ENCODE measurements around the gene FKBP2. TPM values are rescaled to one million over a fixed set of nuclear protein-coding genes. Genes with fewer than 3 reads are reported as not detected.

The FKBP2 gene
- total RNA-seq, 8 experiments from 2014 or later, result 61.8 to 156 (median 85.0) TPM

- Histone ChIP-seq H3K4me3 (no peak overlapping the region), H3K4me1 (replicated peaks in 1 of 2) (peaks cover 0 to 8% of the 10 kb centered on the region in 2 donors), H3K27ac (peak overlapping the region in 1 of 2 donors; percentile 68)
- ATAC-seq (replicated peaks in 6 of 8), result peak in 3 of 8 experiments; percentile 2 to 6 (median 4)
- in situ Hi-C loops (cut with MboI; ENCODE audit: low pct_unique_long_range_greater_than_20kb in 2 of 9, low sequenced_read_pairs in 9 of 9, unreplicated experiment in 9 of 9), result no loop called here
- WGBS, 10 experiments, result 73 to 100% (median 88%) methylated on average over 1 to 4 of the region's 23 CpGs; no CpG with 5 or more reads in 6 of the 10 experiments
Measured at GRCh38 chr11:64208086-64208795, 32.7 kb upstream of the FKBP2 start.

GRCh38 chr11:64208796-64209562 is 31.9 kb upstream of the FKBP2 start:
- in situ Hi-C loops (cut with MboI; ENCODE audit: low pct_unique_long_range_greater_than_20kb in 2 of 9, low sequenced_read_pairs in 9 of 9, unreplicated experiment in 9 of 9), result no loop called here
- Histone ChIP-seq H3K4me3 (no peak overlapping the region), H3K27ac (no peak overlapping the region), H3K4me1 (replicated peaks in 1 of 2) (peaks cover 0 to 8% of the 10 kb centered on the region in 2 donors)
- WGBS, 10 experiments, result 66 to 100% (median 81%) methylated on average over 2 to 11 of the region's 18 CpGs; no CpG with 5 or more reads in 4 of the 10 experiments
- ATAC-seq (replicated peaks in 6 of 8), result no peak

DNA sequence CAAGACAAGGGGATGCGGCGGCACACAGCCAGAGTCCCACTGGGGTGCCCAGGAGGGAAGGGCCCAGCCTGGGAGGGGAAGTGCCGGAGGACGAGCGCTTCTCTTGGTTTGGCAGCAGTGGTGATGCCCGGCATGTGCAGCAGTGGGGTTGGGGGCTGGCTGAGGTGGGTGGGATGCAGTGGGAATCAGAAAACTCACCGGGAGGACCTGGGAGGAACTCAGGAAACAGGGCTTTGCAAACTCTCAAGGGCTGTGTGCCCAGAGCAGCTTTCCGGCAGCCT is 31.4 kb upstream of the FKBP2 start:
- no peak overlapping the region for H3K27ac ChIP-seq
- H3K4me1 ChIP-seq (replicated peaks in 1 of 2), result peaks cover 0 to 8% of the 10 kb centered on the region in 2 donors
- in situ Hi-C loops (cut with MboI; ENCODE audit: low pct_unique_long_range_greater_than_20kb in 2 of 9, low sequenced_read_pairs in 9 of 9, unreplicated experiment in 9 of 9), result no loop called here
- WGBS, 10 experiments, result 83 to 100% methylated on average over 1 to 3 of the region's 8 CpGs; no CpG with 5 or more reads in 8 of the 10 experiments
- no peak overlapping the region for H3K4me3 ChIP-seq
- ATAC-seq (replicated peaks in 6 of 8), result no peak

DNA sequence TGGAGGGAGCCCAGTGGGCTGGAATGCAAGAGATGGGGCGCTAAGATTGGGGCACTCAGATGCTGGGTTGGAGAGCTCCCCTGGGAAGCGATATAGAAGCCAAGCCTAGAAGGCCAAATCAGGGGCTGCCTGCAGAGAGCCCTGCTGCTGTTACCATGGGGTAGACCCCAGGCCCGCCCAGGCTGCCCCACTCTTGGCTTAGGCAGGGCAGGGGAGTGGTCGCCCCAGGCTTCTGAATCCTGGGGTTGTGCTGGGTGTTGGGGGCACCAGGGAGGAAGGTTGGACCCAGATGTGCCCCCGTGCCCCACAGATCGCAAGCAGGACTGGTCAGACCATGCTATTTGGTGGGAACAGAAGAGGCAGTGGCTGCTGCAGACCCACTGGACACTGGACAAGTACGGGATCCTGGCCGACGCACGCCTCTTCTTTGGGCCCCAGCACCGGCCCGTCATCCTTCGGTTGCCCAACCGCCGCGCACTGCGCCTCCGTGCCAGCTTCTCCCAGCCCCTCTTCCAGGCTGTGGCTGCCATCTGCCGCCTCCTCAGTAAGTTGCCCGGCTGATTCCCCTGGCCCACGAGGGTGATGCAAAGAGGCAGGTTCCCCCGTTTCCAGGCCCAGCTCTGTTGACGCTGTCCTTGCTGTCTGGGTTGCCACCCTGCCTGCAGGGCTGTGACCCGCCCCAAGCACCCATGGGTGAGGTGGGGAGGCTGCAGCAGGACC is 30.4 kb upstream of the FKBP2 start:
- no peak for ATAC-seq (replicated peaks in 6 of 8)
- in situ Hi-C loops (cut with MboI; ENCODE audit: low pct_unique_long_range_greater_than_20kb in 2 of 9, low sequenced_read_pairs in 9 of 9, unreplicated experiment in 9 of 9), result no loop called here
- Histone ChIP-seq H3K4me3 (no peak overlapping the region), H3K4me1 (replicated peaks in 1 of 2) (peaks cover 0 to 8% of the 10 kb centered on the region in 2 donors), H3K27ac (no peak overlapping the region)
- 88 to 100% (median 100%) methylated on average over 1 to 4 of the region's 24 CpGs; no CpG with 5 or more reads in 7 of the 10 experiments for WGBS, 10 experiments

GRCh38 chr11:64211181-64211872 is 29.6 kb upstream of the FKBP2 start:
- WGBS, 10 experiments, result 100% methylated on average over 2 of the region's 30 CpGs; no CpG with 5 or more reads in 9 of the 10 experiments
- peaks cover 0 to 8% of the 10 kb centered on the region in 2 donors for H3K4me1 ChIP-seq (replicated peaks in 1 of 2)
- no peak for ATAC-seq (replicated peaks in 6 of 8)
- H3K4me3 ChIP-seq, result no peak overlapping the region
- H3K27ac ChIP-seq, result no peak overlapping the region
- in situ Hi-C loops (cut with MboI; ENCODE audit: low pct_unique_long_range_greater_than_20kb in 2 of 9, low sequenced_read_pairs in 9 of 9, unreplicated experiment in 9 of 9), result no loop called here

DNA sequence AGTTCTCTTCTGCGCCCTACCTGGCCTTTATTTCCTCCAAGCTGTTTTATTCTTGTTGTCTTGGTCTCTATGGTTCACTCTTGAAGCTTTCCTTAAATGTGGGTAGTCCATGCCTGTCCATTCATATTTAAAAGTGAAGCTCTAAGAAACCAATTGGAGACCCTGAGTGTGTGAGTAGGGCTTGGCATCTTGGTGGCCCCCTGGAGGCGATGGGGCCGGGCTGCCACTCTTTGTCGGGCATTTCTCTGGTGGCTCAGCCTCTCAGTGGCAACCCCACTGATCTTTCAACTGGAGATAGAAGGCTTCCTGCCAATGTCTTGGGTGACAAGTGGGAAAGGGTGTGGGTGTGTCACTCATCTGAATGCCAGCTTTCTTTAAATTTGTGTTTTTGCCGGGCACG is 24.0 kb upstream of the FKBP2 start:
- WGBS, 10 experiments, result 56 to 100% (median 100%) methylated on average over 2 to 4 of the region's 6 CpGs; no CpG with 5 or more reads in 5 of the 10 experiments
- Histone ChIP-seq H3K4me1 (replicated peaks in 1 of 2) (no peaks in the 10 kb centered on the region), H3K27ac (no peak overlapping the region), H3K4me3 (no peak overlapping the region)
- in situ Hi-C loops (cut with MboI; ENCODE audit: low pct_unique_long_range_greater_than_20kb in 2 of 9, low sequenced_read_pairs in 9 of 9, unreplicated experiment in 9 of 9), result no loop called here
- ATAC-seq (replicated peaks in 6 of 8), result no peak

GRCh38 chr11:64218628-64219353 is 22.1 kb upstream of the FKBP2 start:
- Histone ChIP-seq H3K27ac (no peak overlapping the region), H3K4me3 (no peak overlapping the region), H3K4me1 (replicated peaks in 1 of 2) (no peaks in the 10 kb centered on the region)
- WGBS, 10 experiments, result 54 to 100% (median 83%) methylated on average over 1 to 6 of the region's 11 CpGs; no CpG with 5 or more reads in 1 of the 10 experiments
- peak in 3 of 8 experiments; percentile 2 to 19 (median 9) for ATAC-seq (replicated peaks in 6 of 8)
- in situ Hi-C loops (cut with MboI; ENCODE audit: low pct_unique_long_range_greater_than_20kb in 2 of 9, low sequenced_read_pairs in 9 of 9, unreplicated experiment in 9 of 9), result no loop called here

- Histone ChIP-seq H3K4me1 (replicated peaks in 1 of 2) (no peaks in the 10 kb centered on the region), H3K27ac (no peak overlapping the region), H3K4me3 (no peak overlapping the region)
- WGBS, 10 experiments, result 40% methylated on average over 1 of the region's 7 CpGs; no CpG with 5 or more reads in 9 of the 10 experiments
- in situ Hi-C loops (cut with MboI; ENCODE audit: low pct_unique_long_range_greater_than_20kb in 2 of 9, low sequenced_read_pairs in 9 of 9, unreplicated experiment in 9 of 9), result no loop called here
- ATAC-seq (replicated peaks in 6 of 8), result peak in 5 of 8 experiments; percentile 5 to 25 (median 18)
Measured at GRCh38 chr11:64219354-64219684, 21.6 kb upstream of the FKBP2 start.

DNA sequence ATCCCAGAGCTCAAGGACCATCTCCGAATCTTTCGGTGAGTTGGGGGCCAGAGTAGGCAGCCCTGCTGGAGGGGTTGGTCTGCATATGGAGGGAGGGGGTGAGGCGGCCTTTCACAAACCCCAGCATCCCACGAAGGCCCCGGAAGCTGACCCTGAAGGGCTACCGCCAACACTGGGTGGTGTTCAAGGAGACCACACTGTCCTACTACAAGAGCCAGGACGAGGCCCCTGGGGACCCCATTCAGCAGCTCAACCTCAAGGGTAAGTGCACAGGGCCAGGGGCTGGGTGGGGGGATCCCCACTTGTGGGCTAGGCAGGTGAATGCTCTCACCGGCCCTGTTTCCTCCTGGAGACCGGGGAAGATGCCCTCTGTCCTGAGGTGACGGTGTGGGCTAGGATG is 21.1 kb upstream of the FKBP2 start:
- Histone ChIP-seq H3K4me3 (no peak overlapping the region), H3K27ac (no peak overlapping the region), H3K4me1 (replicated peaks in 1 of 2) (peaks cover 0 to under 1% of the 10 kb centered on the region in 2 donors)
- peak in 4 of 8 experiments; percentile 4 to 11 (median 6) for ATAC-seq (replicated peaks in 6 of 8)
- in situ Hi-C loops (cut with MboI; ENCODE audit: low pct_unique_long_range_greater_than_20kb in 2 of 9, low sequenced_read_pairs in 9 of 9, unreplicated experiment in 9 of 9), result no loop called here
- WGBS, 10 experiments, result 90% methylated on average over 2 of the region's 10 CpGs; no CpG with 5 or more reads in 9 of the 10 experiments

DNA sequence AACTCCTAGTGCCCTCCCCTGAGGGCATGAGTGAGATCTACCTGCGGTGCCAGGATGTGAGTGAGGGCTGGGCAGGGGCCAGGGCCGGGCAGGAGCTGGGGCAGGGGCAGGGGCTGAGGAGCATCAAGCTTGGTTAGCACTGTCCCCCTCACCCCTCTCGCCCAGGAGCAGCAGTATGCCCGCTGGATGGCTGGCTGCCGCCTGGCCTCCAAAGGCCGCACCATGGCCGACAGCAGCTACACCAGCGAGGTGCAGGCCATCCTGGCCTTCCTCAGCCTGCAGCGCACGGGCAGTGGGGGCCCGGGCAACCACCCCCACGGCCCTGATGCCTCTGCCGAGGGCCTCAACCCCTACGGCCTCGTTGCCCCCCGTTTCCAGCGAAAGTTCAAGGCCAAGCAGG is 20.6 kb upstream of the FKBP2 start:
- no peak overlapping the region for H3K27ac ChIP-seq
- H3K4me3 ChIP-seq, result no peak overlapping the region
- ATAC-seq (replicated peaks in 6 of 8), result peak in 1 of 8 experiments; percentile 7
- WGBS, 10 experiments, result 90% methylated on average over 2 of the region's 17 CpGs; no CpG with 5 or more reads in 9 of the 10 experiments
- peaks cover 3 to 6% of the 10 kb centered on the region in 2 donors for H3K4me1 ChIP-seq (replicated peaks in 1 of 2)
- in situ Hi-C loops (cut with MboI; ENCODE audit: low pct_unique_long_range_greater_than_20kb in 2 of 9, low sequenced_read_pairs in 9 of 9, unreplicated experiment in 9 of 9), result no loop called here

GRCh38 chr11:64220798-64221197 is 20.1 kb upstream of the FKBP2 start:
- Histone ChIP-seq H3K4me1 (replicated peaks in 1 of 2) (peaks cover 5 to 7% of the 10 kb centered on the region in 2 donors), H3K4me3 (no peak overlapping the region), H3K27ac (no peak overlapping the region)
- ATAC-seq (replicated peaks in 6 of 8), result no peak
- 96% methylated on average over 5 of the region's 14 CpGs; no CpG with 5 or more reads in 9 of the 10 experiments for WGBS, 10 experiments
- in situ Hi-C loops (cut with MboI; ENCODE audit: low pct_unique_long_range_greater_than_20kb in 2 of 9, low sequenced_read_pairs in 9 of 9, unreplicated experiment in 9 of 9), result no loop called here

DNA sequence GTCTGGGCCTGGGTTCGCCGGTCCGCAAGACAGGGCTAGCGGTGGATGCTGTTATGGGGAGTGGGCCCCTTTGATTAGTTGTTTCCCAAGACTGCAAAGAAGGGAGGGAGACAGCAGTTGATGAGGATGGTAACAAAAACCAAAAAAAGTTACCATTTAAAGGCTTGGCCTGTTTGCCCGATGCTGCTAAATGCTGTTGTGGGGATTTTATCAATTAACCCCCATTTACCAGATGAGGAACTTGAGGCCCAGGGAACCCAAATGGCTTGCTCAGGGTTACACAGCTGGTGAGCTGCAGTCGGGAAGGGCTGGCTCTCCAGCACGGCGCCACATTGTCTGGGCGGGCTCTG is 18.3 kb upstream of the FKBP2 start:
- 40 to 100% (median 93%) methylated on average over 1 to 4 of the region's 9 CpGs; no CpG with 5 or more reads in 5 of the 10 experiments for WGBS, 10 experiments
- in situ Hi-C loops (cut with MboI; ENCODE audit: low pct_unique_long_range_greater_than_20kb in 2 of 9, low sequenced_read_pairs in 9 of 9, unreplicated experiment in 9 of 9), result no loop called here
- ATAC-seq (replicated peaks in 6 of 8), result peak in 2 of 8 experiments; percentile 4 to 7
- peaks cover 14 to 19% of the 10 kb centered on the region in 2 donors for H3K4me1 ChIP-seq (replicated peaks in 1 of 2)
- H3K4me3 ChIP-seq, result no peak overlapping the region
- no peak overlapping the region for H3K27ac ChIP-seq
